Astrocyte (in vitro differentiated cells and primary cell): Measurements from ENCODE around the gene FGGY.

Experiments
- CTCF ChIP-seq: IDR thresholded peaks from 2 replicates; pipeline ENCODE4 v1.5.1; 2011; ENCODE audit warnings: low read depth, mild to moderate bottlenecking, inconsistent platforms, low read length, moderate library complexity; ENCODE audit not compliant: insufficient read depth
- EZH2 ChIP-seq: IDR thresholded peaks from 2 replicates; pipeline ENCODE4 v1.6.1; 2012; ENCODE audit warnings: mild to moderate bottlenecking, low read length, inconsistent platforms; ENCODE audit not compliant: insufficient read depth

GRCh38 chr1:59309392-59309791, 12.5 kb downstream of the FGGY start:
- no peak for TF ChIP-seq CTCF
- TF ChIP-seq EZH2, result no peak
